CD4-positive, CD25-positive, alpha-beta regulatory T cell (primary cell): Measurements from ENCODE around the gene LGALS8. TPM values are rescaled to one million over a fixed set of nuclear protein-coding genes. Genes with fewer than 3 reads are reported as not detected.
A peak's percentile ranks its signal among the peaks of the same experiment; 100 is the strongest.
"Not testable (repeated sequence)": the region's sequence is repeated elsewhere in the genome, so short reads cannot be mapped to it uniquely, and the experiment has no call there.

ENCODE experiments used
- ATAC-seq, 2 donors: fragments of 150-1000 bp; cut with Tn5 transposase; one replicate each; pipeline ENCODE4 v1.10.0; 2021; ENCODE audit warnings: low read depth in 2 of 2, moderate number of reproducible peaks in 2 of 2, moderate library complexity in 1 of 2
- DNase-seq, 3 donors: peaks; one replicate each; pipeline versions ENCODE4 v3.0.0 to v3.0.0-alpha.2; 2012 to 2022; ENCODE audit warnings: mixed read lengths in 1 of 3
- H3K27ac ChIP-seq: one replicate; pipeline ENCODE4 v1.7.0; 2013; ENCODE audit warnings: mild to moderate bottlenecking, low read length; ENCODE audit not compliant: insufficient read depth, poor library complexity, severe bottlenecking
- H3K27me3 ChIP-seq: one replicate; pipeline ENCODE4 v1.7.0; 2013; ENCODE audit warnings: low read length; ENCODE audit not compliant: control insufficient read depth, insufficient read depth
- H3K36me3 ChIP-seq: one replicate; pipeline ENCODE4 v1.7.0; 2013; ENCODE audit warnings: mild to moderate bottlenecking, low read length, moderate library complexity; ENCODE audit not compliant: control insufficient read depth, insufficient read depth
- H3K4me1 ChIP-seq: 2 replicates; pipeline ENCODE4 v1.7.0; 2013; ENCODE audit warnings: mild to moderate bottlenecking, low read length; ENCODE audit not compliant: insufficient read depth, control insufficient read depth, poor library complexity, severe bottlenecking
- H3K4me3 ChIP-seq: one replicate; pipeline ENCODE4 v1.7.0; 2013; ENCODE audit warnings: low read depth, mild to moderate bottlenecking, low read length, moderate library complexity
- H3K9me3 ChIP-seq, 2 experiments: 1 replicate in 1 of 2; 2 replicates in 1 of 2; pipeline ENCODE4 v1.7.0; 2013; ENCODE audit warnings: low read length in 2 of 2, mild to moderate bottlenecking in 1 of 2, moderate library complexity in 1 of 2; ENCODE audit not compliant: control insufficient read depth in 2 of 2
- H3K27ac Mint-ChIP-seq, 3 donors: one replicate each; pipeline ENCODE4 v1.8.0; 2020 to 2022; ENCODE audit warnings: mild to moderate bottlenecking in 3 of 3, mixed read lengths in 3 of 3, moderate library complexity in 2 of 3
- H3K27me3 Mint-ChIP-seq: one replicate; pipeline ENCODE4 v1.8.0; 2022; ENCODE audit warnings: mild to moderate bottlenecking, mixed read lengths
- H3K36me3 Mint-ChIP-seq: one replicate; pipeline ENCODE4 v1.8.0; 2020; ENCODE audit warnings: mixed read lengths
- H3K4me1 Mint-ChIP-seq, 4 donors: one replicate each; pipeline ENCODE4 v1.8.0; 2020 to 2022; ENCODE audit warnings: mixed read lengths in 4 of 4, mild to moderate bottlenecking in 1 of 4
- H3K4me3 Mint-ChIP-seq, 4 donors: one replicate each; pipeline ENCODE4 v1.8.0; 2020 to 2022; ENCODE audit warnings: mild to moderate bottlenecking in 4 of 4, mixed read lengths in 4 of 4, moderate library complexity in 3 of 4
- H3K9me3 Mint-ChIP-seq, 7 donors: one replicate each; pipeline ENCODE4 v1.8.0; 2020 to 2022; ENCODE audit warnings: mixed read lengths in 7 of 7, mild to moderate bottlenecking in 3 of 7, moderate library complexity in 2 of 7
- polyA plus RNA-seq, 4 donors: library from polyadenylated mRNA; unstranded; fragments of 300-500 nt; fragmentation: Illumina TruSeq; gene quantifications; one replicate each; pipeline ENCODE4 v1.2.3, GENCODE V29; 2021
- total RNA-seq: library from RNA; stranded (reverse); gene quantifications from one replicate; pipeline ENCODE4 v1.2.3, GENCODE V29; 2022

LGALS8 gene
- total RNA-seq = 183 TPM
- 10 to 100 TPM; 53.3 to 70.7 (median 60.1) TPM for polyA plus RNA-seq

- Histone ChIP-seq H3K4me1 (peaks cover 18% of the 10 kb centered on the region), H3K36me3 (peaks cover 20% of the 10 kb centered on the region), H3K9me3 (no peaks in the 10 kb centered on the region), H3K27me3 (no peaks in the 10 kb centered on the region), H3K4me3 (peak within 1 kb of the TSS; percentile 97), H3K27ac (peak within 1 kb of the TSS; percentile 90)
- peaks cover 4% of the 10 kb centered on the region for H3K27me3 Mint-ChIP-seq
- H3K9me3 Mint-ChIP-seq = peaks cover 0 to 1% (median 0%) of the 10 kb centered on the region in 7 donors
- H3K4me1 Mint-ChIP-seq = peaks cover 21 to 58% (median 37%) of the 10 kb centered on the region in 4 donors
- ATAC-seq = peak; percentile 72 to 77
- peak within 1 kb of the TSS; percentile 95 to 99 (median 98) for H3K4me3 Mint-ChIP-seq
- H3K27ac Mint-ChIP-seq = peak within 1 kb of the TSS; percentile 97 to 99 (median 98)
- DNase-seq = peak; percentile 71 to 89 (median 77)
- H3K36me3 Mint-ChIP-seq = peaks cover 21% of the 10 kb centered on the region
Measured at GRCh38 chr1:236523704-236524141, at the start of gene LGALS8. Gene LGALS8 (plus strand): TSS chr1:236523982. CDS start chr1:236526071, 2,089 bp downstream.

GRCh38 chr1:236476019-236476418, 47.8 kb upstream of the LGALS8 start:
- ATAC-seq (no peak), DNase-seq (no peak)
- Histone ChIP-seq H3K4me1 (no peaks in the 10 kb centered on the region), H3K4me3 (no peak overlapping the region), H3K27ac (no peak overlapping the region), H3K9me3 (no peaks in the 10 kb centered on the region), H3K36me3 (no peaks in the 10 kb centered on the region), H3K27me3 (no peaks in the 10 kb centered on the region)
- H3K27ac Mint-ChIP-seq = no peak overlapping the region
- H3K36me3 Mint-ChIP-seq = peaks cover 4% of the 10 kb centered on the region
- H3K9me3 Mint-ChIP-seq = no peaks in the 10 kb centered on the region
- no peaks in the 10 kb centered on the region for H3K4me1 Mint-ChIP-seq
- peaks cover 2% of the 10 kb centered on the region for H3K27me3 Mint-ChIP-seq
- no peak overlapping the region for H3K4me3 Mint-ChIP-seq

- H3K36me3 Mint-ChIP-seq = peaks cover 4% of the 10 kb centered on the region
- peaks cover 0 to under 1% (median 0%) of the 10 kb centered on the region in 4 donors for H3K4me1 Mint-ChIP-seq
- H3K27me3 Mint-ChIP-seq = no peaks in the 10 kb centered on the region
- no peak overlapping the region for H3K4me3 Mint-ChIP-seq
- no peak for ATAC-seq
- Histone ChIP-seq H3K4me1 (no peaks in the 10 kb centered on the region), H3K27ac (no peak overlapping the region), H3K9me3 (no peaks in the 10 kb centered on the region), H3K4me3 (no peak overlapping the region), H3K36me3 (peaks cover 3% of the 10 kb centered on the region), H3K27me3 (no peaks in the 10 kb centered on the region)
- no peak overlapping the region for H3K27ac Mint-ChIP-seq
- H3K9me3 Mint-ChIP-seq = no peaks in the 10 kb centered on the region
- no peak for DNase-seq
Measured at GRCh38 chr1:236480758-236481436, 42.9 kb upstream of the LGALS8 start.

- no peak overlapping the region for H3K27ac Mint-ChIP-seq
- Histone ChIP-seq H3K27me3 (no peaks in the 10 kb centered on the region), H3K4me1 (no peaks in the 10 kb centered on the region), H3K36me3 (peaks cover 3% of the 10 kb centered on the region), H3K4me3 (no peak overlapping the region), H3K9me3 (no peaks in the 10 kb centered on the region), H3K27ac (no peak overlapping the region)
- H3K9me3 Mint-ChIP-seq = no peaks in the 10 kb centered on the region
- H3K36me3 Mint-ChIP-seq = no peaks in the 10 kb centered on the region
- DNase-seq (no peak), ATAC-seq (no peak)
- H3K4me1 Mint-ChIP-seq = peaks cover 0 to 8% (median 0%) of the 10 kb centered on the region in 4 donors
- H3K27me3 Mint-ChIP-seq = peaks cover 5% of the 10 kb centered on the region
- H3K4me3 Mint-ChIP-seq = no peak overlapping the region
Measured at GRCh38 chr1:236484310-236484971, 39.3 kb upstream of the LGALS8 start.

GRCh38 chr1:236486356-236487002, 37.3 kb upstream of the LGALS8 start:
- no peak overlapping the region for H3K4me3 Mint-ChIP-seq
- peak overlapping the region in 1 of 3 donors; percentile 16 for H3K27ac Mint-ChIP-seq

GRCh38 chr1:236489161-236489560, 34.6 kb upstream of the LGALS8 start:
- H3K9me3 ChIP-seq, DNase-seq, H3K27ac ChIP-seq, H3K27ac Mint-ChIP-seq, H3K4me3 ChIP-seq, H3K4me1 ChIP-seq, H3K9me3 Mint-ChIP-seq, H3K4me3 Mint-ChIP-seq, ATAC-seq, H3K36me3 Mint-ChIP-seq, H3K36me3 ChIP-seq, H3K27me3 ChIP-seq: not testable (repeated sequence)
- H3K27me3 Mint-ChIP-seq = peaks cover 21% of the 10 kb centered on the region
- H3K4me1 Mint-ChIP-seq = peaks cover 0 to 12% (median 7%) of the 10 kb centered on the region in 4 donors

More at GRCh38 chr1:236486356-236487002, 37.3 kb upstream of the LGALS8 start:
- Histone ChIP-seq H3K4me3 (no peak overlapping the region), H3K27me3 (no peaks in the 10 kb centered on the region), H3K4me1 (no peaks in the 10 kb centered on the region), H3K36me3 (peaks cover 3% of the 10 kb centered on the region), H3K27ac (no peak overlapping the region), H3K9me3 (no peaks in the 10 kb centered on the region)
- no peak for DNase-seq
- Mint-ChIP-seq H3K27me3 (peaks cover 18% of the 10 kb centered on the region), H3K9me3 (no peaks in the 10 kb centered on the region), H3K36me3 (no peaks in the 10 kb centered on the region), H3K4me1 (peaks cover 0 to 12% (median 7%) of the 10 kb centered on the region in 4 donors)
- no peak for ATAC-seq

- DNase-seq (peak in 2 of 3 donors; percentile 45 to 48), ATAC-seq (peak in 1 of 2 donors; percentile 56)
- no peaks in the 10 kb centered on the region for H3K27me3 ChIP-seq
- peaks cover 23% of the 10 kb centered on the region for H3K27me3 Mint-ChIP-seq
- peaks cover 0 to 12% (median 7%) of the 10 kb centered on the region in 4 donors for H3K4me1 Mint-ChIP-seq
- H3K9me3 Mint-ChIP-seq = peaks cover 0 to under 1% (median 0%) of the 10 kb centered on the region in 7 donors
- H3K27ac ChIP-seq = no peak overlapping the region
- peak overlapping the region in 1 of 3 donors; percentile 31 for H3K27ac Mint-ChIP-seq
- H3K9me3 ChIP-seq = no peaks in the 10 kb centered on the region
- H3K4me3 Mint-ChIP-seq = no peak overlapping the region
- H3K4me3 ChIP-seq = no peak overlapping the region
- no peaks in the 10 kb centered on the region for H3K36me3 Mint-ChIP-seq
- no peaks in the 10 kb centered on the region for H3K36me3 ChIP-seq
- no peaks in the 10 kb centered on the region for H3K4me1 ChIP-seq
Measured at GRCh38 chr1:236489710-236490377, 33.9 kb upstream of the LGALS8 start.
